CD14-positive monocyte (primary cell): ENCODE measurements around the gene MRPL49. TPM values are rescaled to one million over a fixed set of nuclear protein-coding genes. Genes with fewer than 3 reads are reported as not detected.
A peak's percentile ranks its signal among the peaks of the same experiment; 100 is the strongest.

Experiments
- DNase-seq, 3 donors: peaks; one replicate each; pipeline ENCODE4 v3.0.0-alpha.2; 2011 to 2022
- H2AFZ ChIP-seq: 2 replicates; pipeline ENCODE4 v1.6.0; 2012; ENCODE audit warnings: mild to moderate bottlenecking, low read depth, low read length, inconsistent platforms; ENCODE audit not compliant: insufficient read depth, poor library complexity, severe bottlenecking
- H3K27ac ChIP-seq, 2 donors: 1 replicate in 1 of 2; 2 replicates in 1 of 2; pipeline ENCODE4 v1.5.1; 2012 to 2013; ENCODE audit warnings: low read length in 2 of 2, control low read depth in 1 of 2, inconsistent platforms in 1 of 2, low read depth in 1 of 2, mild to moderate bottlenecking in 1 of 2
- H3K27me3 ChIP-seq, 2 donors: one replicate each; pipeline versions ENCODE4 v1.6.0 to v1.6.1; 2011 to 2013; ENCODE audit warnings: low read length in 2 of 2; ENCODE audit not compliant: control insufficient read depth in 2 of 2, insufficient read depth in 2 of 2
- H3K36me3 ChIP-seq, 2 donors: replicated peaks in 1 of 2; 1 replicate in 1 of 2; 2 replicates in 1 of 2; pipeline versions ENCODE4 v1.5.1 to v1.6.1; 2012 to 2013; ENCODE audit warnings: low read length in 2 of 2, control low read depth in 1 of 2, inconsistent platforms in 1 of 2, mild to moderate bottlenecking in 1 of 2; ENCODE audit not compliant: insufficient read depth in 2 of 2, control insufficient read depth in 1 of 2
- H3K4me1 ChIP-seq, 2 donors: 1 replicate in 1 of 2; 2 replicates in 1 of 2; pipeline versions ENCODE4 v1.5.1 to v1.6.1; 2012 to 2013; ENCODE audit warnings: low read length in 2 of 2, control low read depth in 1 of 2, inconsistent platforms in 1 of 2, mild to moderate bottlenecking in 1 of 2, moderate library complexity in 1 of 2; ENCODE audit not compliant: insufficient read depth in 2 of 2, control insufficient read depth in 1 of 2
- H3K4me2 ChIP-seq: replicated peaks from 2 replicates; pipeline ENCODE3; 2012; ENCODE audit warnings: low read length, moderate library complexity, mild to moderate bottlenecking; ENCODE audit not compliant: poor library complexity, severe bottlenecking; ENCODE audit errors: extremely low read depth
- H3K4me3 ChIP-seq, 3 experiments: fragments of 200-600 bp in 1 of 3; sonication (generic) in 1 of 3; replicated peaks in 1 of 3; 1 replicate in 2 of 3; 2 replicates in 1 of 3; pipeline ENCODE4 v1.5.1; 2011 to 2013; ENCODE audit warnings: low read length in 3 of 3, mild to moderate bottlenecking in 3 of 3, control low read depth in 2 of 3, low read depth in 2 of 3, inconsistent platforms in 1 of 3, moderate library complexity in 1 of 3
- H3K79me2 ChIP-seq: 2 replicates; pipeline ENCODE4 v1.6.0; 2012; ENCODE audit warnings: mild to moderate bottlenecking, control low read depth, inconsistent platforms, low read length, moderate library complexity; ENCODE audit not compliant: insufficient read depth
- H3K9ac ChIP-seq: 2 replicates; pipeline ENCODE4 v1.6.0; 2017; ENCODE audit warnings: low read length, mild to moderate bottlenecking; ENCODE audit not compliant: insufficient read depth, poor library complexity, severe bottlenecking
- H3K9me3 ChIP-seq, 2 donors: replicated peaks in 1 of 2; 1 replicate in 1 of 2; 2 replicates in 1 of 2; pipeline versions ENCODE4 v1.5.1 to v1.6.1; 2012 to 2013; ENCODE audit warnings: low read length in 2 of 2, control low read depth in 1 of 2; ENCODE audit not compliant: control insufficient read depth in 1 of 2, insufficient read depth in 1 of 2
- H4K20me1 ChIP-seq: 2 replicates; pipeline ENCODE4 v1.6.0; 2012; ENCODE audit warnings: mild to moderate bottlenecking, low read length, control low read depth, moderate library complexity; ENCODE audit not compliant: insufficient read depth
- H3K27ac Mint-ChIP-seq, 7 donors: one replicate each; pipeline ENCODE4 v1.8.0; 2020; ENCODE audit warnings: mild to moderate bottlenecking in 7 of 7, mixed read lengths in 7 of 7, moderate library complexity in 6 of 7, inconsistent platforms in 2 of 7
- H3K27me3 Mint-ChIP-seq, 3 donors: one replicate each; pipeline ENCODE4 v1.8.0; 2021 to 2022; ENCODE audit warnings: low read depth in 3 of 3, mild to moderate bottlenecking in 3 of 3, mixed read lengths in 3 of 3, moderate library complexity in 3 of 3, inconsistent platforms in 1 of 3
- H3K36me3 Mint-ChIP-seq, 2 donors: one replicate each; pipeline ENCODE4 v1.8.0; 2020; ENCODE audit warnings: mixed read lengths in 2 of 2, inconsistent platforms in 1 of 2, mild to moderate bottlenecking in 1 of 2
- H3K4me1 Mint-ChIP-seq: one replicate; pipeline ENCODE4 v1.8.0; 2020; ENCODE audit warnings: mild to moderate bottlenecking, mixed read lengths
- H3K4me3 Mint-ChIP-seq, 2 donors: one replicate each; pipeline ENCODE4 v1.8.0; 2020; ENCODE audit warnings: mild to moderate bottlenecking in 2 of 2, mixed read lengths in 2 of 2, moderate library complexity in 1 of 2
- H3K9me3 Mint-ChIP-seq, 7 donors: one replicate each; pipeline ENCODE4 v1.8.0; 2020 to 2022; ENCODE audit warnings: mixed read lengths in 7 of 7, mild to moderate bottlenecking in 6 of 7, moderate library complexity in 6 of 7, inconsistent platforms in 2 of 7
- CTCF ChIP-seq: fragments of 200-600 bp; IDR thresholded peaks from one replicate; pipeline ENCODE4 v1.8.0; 2022; ENCODE audit warnings: antibody characterized with exemption, mild to moderate bottlenecking
- WGBS: methylation state at CpG from one replicate; pipeline ENCODE4 v1.1.5; 2013; ENCODE audit warnings: missing lambda C conversion rate; ENCODE audit not compliant: insufficient coverage; 5-methylcytosine and 5-hydroxymethylcytosine counted together
- intact Hi-C, 2 donors: fragments of 100-400 bp; cut with micrococcal nuclease; formaldehyde crosslinking; loops; one replicate each; pipeline versions ENCODE4 v1.15.0 to v1.15.1; 2023
- polyA plus RNA-seq, 3 donors: library from polyadenylated mRNA; depleted of rRNA in 1 of 3; unstranded in 2 of 3; stranded (reverse) in 1 of 3; fragments of 300-500 nt in 2 of 3; fragments of >200 nt in 1 of 3; fragmentation: Illumina TruSeq in 2 of 3; gene quantifications; 1 replicate in 2 of 3; 2 replicates in 1 of 3; pipeline ENCODE4 v1.2.3, GENCODE V29; 2012 to 2021

MRPL49 gene
- polyA plus RNA-seq, 3 donors = 19.8 to 33.9 (median 32.7) TPM

GRCh38 chr11:65156926-65157325 lies 34.8 kb downstream of the MRPL49 start:
- no peak for TF ChIP-seq CTCF
- Histone ChIP-seq H2AFZ (peak overlapping the region; percentile 46), H4K20me1 (no peaks in the 10 kb centered on the region), H3K4me1 (peaks cover 22 to 27% of the 10 kb centered on the region in 2 donors), H3K4me3 (no peak overlapping the region), H3K79me2 (no peaks in the 10 kb centered on the region), H3K36me3 (no peaks in the 10 kb centered on the region), H3K9me3 (no peaks in the 10 kb centered on the region), H3K4me2 (no peak overlapping the region), H3K27ac (peak overlapping the region in 1 of 2 donors; percentile 2), H3K27me3 (no peaks in the 10 kb centered on the region), H3K9ac (no peak overlapping the region)
- no peaks in the 10 kb centered on the region for H3K36me3 Mint-ChIP-seq
- 93% methylated on average over 3 of the region's 3 CpGs for WGBS
- H3K4me3 Mint-ChIP-seq = no peak overlapping the region
- intact Hi-C loops = no loop called here
- H3K27me3 Mint-ChIP-seq = peaks cover 0 to 1% (median 0%) of the 10 kb centered on the region in 3 donors
- peaks cover 29% of the 10 kb centered on the region for H3K4me1 Mint-ChIP-seq
- no peaks in the 10 kb centered on the region for H3K9me3 Mint-ChIP-seq
- no peak for DNase-seq
- peak overlapping the region in 5 of 7 donors; percentile 16 to 69 (median 22) for H3K27ac Mint-ChIP-seq

- no peaks in the 10 kb centered on the region for H3K79me2 ChIP-seq
- H3K4me1 Mint-ChIP-seq = peaks cover 24% of the 10 kb centered on the region
- no peak overlapping the region for H3K27ac ChIP-seq
- H4K20me1 ChIP-seq = no peaks in the 10 kb centered on the region
- H3K36me3 ChIP-seq = no peaks in the 10 kb centered on the region
- no peak overlapping the region for H3K4me3 ChIP-seq
- DNase-seq = no peak
- no peak overlapping the region for H3K27ac Mint-ChIP-seq
- H3K36me3 Mint-ChIP-seq = no peaks in the 10 kb centered on the region
- peak overlapping the region; percentile 46 for H2AFZ ChIP-seq
- H3K4me3 Mint-ChIP-seq = no peak overlapping the region
- H3K4me2 ChIP-seq = no peak overlapping the region
- H3K27me3 ChIP-seq = no peaks in the 10 kb centered on the region
- peaks cover 18 to 23% of the 10 kb centered on the region in 2 donors for H3K4me1 ChIP-seq
- TF ChIP-seq CTCF = no peak
- no peaks in the 10 kb centered on the region for H3K9me3 Mint-ChIP-seq
- intact Hi-C loops = no loop called here
- peaks cover 0 to 1% (median 0%) of the 10 kb centered on the region in 3 donors for H3K27me3 Mint-ChIP-seq
- H3K9me3 ChIP-seq = no peaks in the 10 kb centered on the region
- H3K9ac ChIP-seq = no peak overlapping the region
- WGBS = 28% methylated on average over 2 of the region's 3 CpGs
Observed at GRCh38 chr11:65157336-65157735, 35.2 kb downstream of the MRPL49 start.
